GM12878 (cell line): ENCODE data around the gene PTPRN2.

Experiments
- EGR1 ChIP-seq, 2 experiments: IDR thresholded peaks; 1 replicate in 1 of 2; 2 replicates in 1 of 2; pipeline ENCODE4 v1.6.1; 2011 to 2012; ENCODE audit warnings: low read depth in 2 of 2, low read length in 2 of 2, borderline replicate concordance in 1 of 2, mild to moderate bottlenecking in 1 of 2, moderate library complexity in 1 of 2
- MYC ChIP-seq: IDR thresholded peaks from 2 replicates; pipeline ENCODE4 v1.6.1; 2011; ENCODE audit warnings: mild to moderate bottlenecking, low read length, moderate library complexity, inconsistent platforms; ENCODE audit not compliant: insufficient read depth, insufficient replicate concordance, insufficient read length, severe bottlenecking
- RCOR1 ChIP-seq: conservative IDR thresholded peaks from 2 replicates; pipeline ENCODE4 v1.6.1; 2012; ENCODE audit warnings: low read depth, low read length, improper control_type of control experiment
- STAT1 ChIP-seq: fragments of 450-650 bp; conservative IDR thresholded peaks from 2 replicates; pipeline ENCODE4 v1.6.1; 2014; ENCODE audit warnings: antibody characterized with exemption, mild to moderate bottlenecking
- TF ChIP-seq, protein P1 (sequence below), 3 experiments: IDR thresholded peaks in 2 of 3; conservative IDR thresholded peaks in 1 of 3; 2 replicates each; pipeline ENCODE4 v1.5.1; 2011; ENCODE audit warnings: low read depth in 3 of 3, low read length in 3 of 3, mild to moderate bottlenecking in 3 of 3, control low read depth in 2 of 3, moderate library complexity in 2 of 3, inconsistent platforms in 1 of 3, mixed read lengths in 1 of 3; ENCODE audit not compliant: control insufficient read depth in 2 of 3, insufficient read depth in 1 of 3; ENCODE audit errors: extremely low read depth in 1 of 3
- TF ChIP-seq, protein P2 (sequence below): IDR thresholded peaks from 2 replicates; pipeline ENCODE4 v1.6.1; 2012; ENCODE audit warnings: low read depth, low read length, improper control_type of control experiment
- TF ChIP-seq, protein P3 (sequence below): fragments of 450-650 bp; IDR thresholded peaks from 2 replicates; pipeline ENCODE4 v1.6.1; 2017; ENCODE audit warnings: mild to moderate bottlenecking, low read depth, inconsistent platforms; ENCODE audit not compliant: poor library complexity, severe bottlenecking
- TF ChIP-seq, protein P4 (sequence below): IDR thresholded peaks from 2 replicates; pipeline ENCODE4 v1.6.1; 2011; ENCODE audit warnings: borderline replicate concordance, low read depth, mild to moderate bottlenecking, moderate library complexity, mixed read lengths, low read length; ENCODE audit not compliant: insufficient read depth; ENCODE audit errors: extremely low read length
- TF ChIP-seq, protein P5 (sequence below): IDR thresholded peaks from 2 replicates; pipeline ENCODE4 v1.6.1; 2012; ENCODE audit warnings: mild to moderate bottlenecking, low read depth, low read length

DNA sequence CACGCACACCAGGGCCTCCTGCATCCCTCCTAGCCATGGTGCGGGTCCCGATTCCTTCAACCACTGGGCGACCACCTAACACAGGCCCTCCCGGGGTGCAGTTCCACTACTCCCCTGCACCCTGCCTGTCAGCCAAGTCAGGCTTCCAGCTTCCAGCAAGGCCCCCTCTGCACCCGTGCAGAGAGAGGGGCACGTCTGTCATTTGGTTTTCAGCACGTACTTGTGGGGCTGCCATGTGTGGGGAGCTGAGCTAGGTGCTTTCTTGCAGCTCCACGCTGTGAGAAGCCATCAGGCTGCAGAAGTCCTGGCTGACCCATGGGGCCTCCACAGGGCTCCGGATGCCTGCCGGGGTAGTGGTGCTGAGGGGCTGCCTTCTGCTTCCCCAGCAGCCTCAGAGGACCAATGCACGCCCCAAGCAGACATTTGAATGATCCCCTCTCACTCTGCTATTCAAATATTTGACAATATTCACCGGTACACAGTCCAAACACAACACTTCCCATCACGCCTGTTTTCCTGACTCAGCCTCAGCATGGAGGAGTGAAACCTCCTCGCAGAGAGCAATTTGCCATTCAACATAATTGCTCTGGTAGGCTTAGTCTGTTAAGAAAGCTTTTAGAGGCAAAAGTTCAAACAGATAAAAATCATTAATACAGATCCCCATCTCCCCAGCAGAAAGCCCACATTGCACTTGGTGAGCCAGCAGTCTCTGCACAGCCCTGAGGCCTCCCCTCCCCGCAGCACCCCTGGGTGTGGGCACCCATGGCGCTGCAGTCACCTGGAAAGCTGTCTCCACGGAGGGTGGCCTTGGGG is 449.9 kb downstream of the PTPRN2 start:
- TF ChIP-seq, protein P1, sequence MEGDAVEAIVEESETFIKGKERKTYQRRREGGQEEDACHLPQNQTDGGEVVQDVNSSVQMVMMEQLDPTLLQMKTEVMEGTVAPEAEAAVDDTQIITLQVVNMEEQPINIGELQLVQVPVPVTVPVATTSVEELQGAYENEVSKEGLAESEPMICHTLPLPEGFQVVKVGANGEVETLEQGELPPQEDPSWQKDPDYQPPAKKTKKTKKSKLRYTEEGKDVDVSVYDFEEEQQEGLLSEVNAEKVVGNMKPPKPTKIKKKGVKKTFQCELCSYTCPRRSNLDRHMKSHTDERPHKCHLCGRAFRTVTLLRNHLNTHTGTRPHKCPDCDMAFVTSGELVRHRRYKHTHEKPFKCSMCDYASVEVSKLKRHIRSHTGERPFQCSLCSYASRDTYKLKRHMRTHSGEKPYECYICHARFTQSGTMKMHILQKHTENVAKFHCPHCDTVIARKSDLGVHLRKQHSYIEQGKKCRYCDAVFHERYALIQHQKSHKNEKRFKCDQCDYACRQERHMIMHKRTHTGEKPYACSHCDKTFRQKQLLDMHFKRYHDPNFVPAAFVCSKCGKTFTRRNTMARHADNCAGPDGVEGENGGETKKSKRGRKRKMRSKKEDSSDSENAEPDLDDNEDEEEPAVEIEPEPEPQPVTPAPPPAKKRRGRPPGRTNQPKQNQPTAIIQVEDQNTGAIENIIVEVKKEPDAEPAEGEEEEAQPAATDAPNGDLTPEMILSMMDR (IDR thresholded peaks at IDR 0.05 in 2 of 3, conservative IDR thresholded peaks at IDR 0.05 in 1 of 3; ENCODE audit: control insufficient read depth in 2 of 3, extremely low read depth in 1 of 3, insufficient read depth in 1 of 3, low read depth in 3 of 3, low read length in 3 of 3): no peak
- TF ChIP-seq, protein P2, sequence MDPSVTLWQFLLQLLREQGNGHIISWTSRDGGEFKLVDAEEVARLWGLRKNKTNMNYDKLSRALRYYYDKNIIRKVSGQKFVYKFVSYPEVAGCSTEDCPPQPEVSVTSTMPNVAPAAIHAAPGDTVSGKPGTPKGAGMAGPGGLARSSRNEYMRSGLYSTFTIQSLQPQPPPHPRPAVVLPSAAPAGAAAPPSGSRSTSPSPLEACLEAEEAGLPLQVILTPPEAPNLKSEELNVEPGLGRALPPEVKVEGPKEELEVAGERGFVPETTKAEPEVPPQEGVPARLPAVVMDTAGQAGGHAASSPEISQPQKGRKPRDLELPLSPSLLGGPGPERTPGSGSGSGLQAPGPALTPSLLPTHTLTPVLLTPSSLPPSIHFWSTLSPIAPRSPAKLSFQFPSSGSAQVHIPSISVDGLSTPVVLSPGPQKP: no peak
- no peak for TF ChIP-seq MYC
- TF ChIP-seq, protein P3, sequence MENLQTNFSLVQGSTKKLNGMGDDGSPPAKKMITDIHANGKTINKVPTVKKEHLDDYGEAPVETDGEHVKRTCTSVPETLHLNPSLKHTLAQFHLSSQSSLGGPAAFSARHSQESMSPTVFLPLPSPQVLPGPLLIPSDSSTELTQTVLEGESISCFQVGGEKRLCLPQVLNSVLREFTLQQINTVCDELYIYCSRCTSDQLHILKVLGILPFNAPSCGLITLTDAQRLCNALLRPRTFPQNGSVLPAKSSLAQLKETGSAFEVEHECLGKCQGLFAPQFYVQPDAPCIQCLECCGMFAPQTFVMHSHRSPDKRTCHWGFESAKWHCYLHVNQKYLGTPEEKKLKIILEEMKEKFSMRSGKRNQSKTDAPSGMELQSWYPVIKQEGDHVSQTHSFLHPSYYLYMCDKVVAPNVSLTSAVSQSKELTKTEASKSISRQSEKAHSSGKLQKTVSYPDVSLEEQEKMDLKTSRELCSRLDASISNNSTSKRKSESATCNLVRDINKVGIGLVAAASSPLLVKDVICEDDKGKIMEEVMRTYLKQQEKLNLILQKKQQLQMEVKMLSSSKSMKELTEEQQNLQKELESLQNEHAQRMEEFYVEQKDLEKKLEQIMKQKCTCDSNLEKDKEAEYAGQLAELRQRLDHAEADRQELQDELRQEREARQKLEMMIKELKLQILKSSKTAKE: no peak
- TF ChIP-seq STAT1: no peak
- no peak for TF ChIP-seq RCOR1
- TF ChIP-seq, protein P4, sequence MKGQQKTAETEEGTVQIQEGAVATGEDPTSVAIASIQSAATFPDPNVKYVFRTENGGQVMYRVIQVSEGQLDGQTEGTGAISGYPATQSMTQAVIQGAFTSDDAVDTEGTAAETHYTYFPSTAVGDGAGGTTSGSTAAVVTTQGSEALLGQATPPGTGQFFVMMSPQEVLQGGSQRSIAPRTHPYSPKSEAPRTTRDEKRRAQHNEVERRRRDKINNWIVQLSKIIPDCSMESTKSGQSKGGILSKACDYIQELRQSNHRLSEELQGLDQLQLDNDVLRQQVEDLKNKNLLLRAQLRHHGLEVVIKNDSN: no peak
- no peak for TF ChIP-seq EGR1 (IDR thresholded peaks at IDR 0.05; ENCODE audit: borderline replicate concordance in 1 of 2, low read depth in 2 of 2, low read length in 2 of 2)
- TF ChIP-seq, protein P5, sequence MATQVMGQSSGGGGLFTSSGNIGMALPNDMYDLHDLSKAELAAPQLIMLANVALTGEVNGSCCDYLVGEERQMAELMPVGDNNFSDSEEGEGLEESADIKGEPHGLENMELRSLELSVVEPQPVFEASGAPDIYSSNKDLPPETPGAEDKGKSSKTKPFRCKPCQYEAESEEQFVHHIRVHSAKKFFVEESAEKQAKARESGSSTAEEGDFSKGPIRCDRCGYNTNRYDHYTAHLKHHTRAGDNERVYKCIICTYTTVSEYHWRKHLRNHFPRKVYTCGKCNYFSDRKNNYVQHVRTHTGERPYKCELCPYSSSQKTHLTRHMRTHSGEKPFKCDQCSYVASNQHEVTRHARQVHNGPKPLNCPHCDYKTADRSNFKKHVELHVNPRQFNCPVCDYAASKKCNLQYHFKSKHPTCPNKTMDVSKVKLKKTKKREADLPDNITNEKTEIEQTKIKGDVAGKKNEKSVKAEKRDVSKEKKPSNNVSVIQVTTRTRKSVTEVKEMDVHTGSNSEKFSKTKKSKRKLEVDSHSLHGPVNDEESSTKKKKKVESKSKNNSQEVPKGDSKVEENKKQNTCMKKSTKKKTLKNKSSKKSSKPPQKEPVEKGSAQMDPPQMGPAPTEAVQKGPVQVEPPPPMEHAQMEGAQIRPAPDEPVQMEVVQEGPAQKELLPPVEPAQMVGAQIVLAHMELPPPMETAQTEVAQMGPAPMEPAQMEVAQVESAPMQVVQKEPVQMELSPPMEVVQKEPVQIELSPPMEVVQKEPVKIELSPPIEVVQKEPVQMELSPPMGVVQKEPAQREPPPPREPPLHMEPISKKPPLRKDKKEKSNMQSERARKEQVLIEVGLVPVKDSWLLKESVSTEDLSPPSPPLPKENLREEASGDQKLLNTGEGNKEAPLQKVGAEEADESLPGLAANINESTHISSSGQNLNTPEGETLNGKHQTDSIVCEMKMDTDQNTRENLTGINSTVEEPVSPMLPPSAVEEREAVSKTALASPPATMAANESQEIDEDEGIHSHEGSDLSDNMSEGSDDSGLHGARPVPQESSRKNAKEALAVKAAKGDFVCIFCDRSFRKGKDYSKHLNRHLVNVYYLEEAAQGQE: no peak
